GM12878 (cell line): Measurements from ENCODE around the gene XAB2. TPM values are rescaled to one million over a fixed set of nuclear protein-coding genes. Genes with fewer than 3 reads are reported as not detected.

Source experiments
- ATAC-seq: fragments of 200-7000 bp; cut with Tn5 transposase; 3 replicates; pipeline ENCODE4 v1.9.1; 2020; ENCODE audit warnings: mild to moderate bottlenecking, moderate library complexity
- BruUV-seq: library from RNA; stranded (reverse); fragments of 400-500 nt; replicated peaks from 2 replicates; lab custom pipeline; 2021; lab: Mats Ljungman, UMichigan
- CTCF ChIA-PET: fragments of 300-600 bp; sonication (Branson Sonifier 250); formaldehyde crosslinking; extraction: SDS; loops from one replicate; lab custom pipeline; 2021; ENCODE audit warnings: inconsistent platforms; lab: Yijun Ruan, JAX
- POLR2A ChIA-PET: fragments of 350-600 bp; formaldehyde crosslinking; extraction: SDS; loops from one replicate; lab custom pipeline; 2021; ENCODE audit warnings: inconsistent platforms; lab: Charles Lee
- RAD21 ChIA-PET: fragments of 300-600 bp; sonication (Branson Sonifier 250); formaldehyde crosslinking; loops from one replicate; lab custom pipeline; 2023; ENCODE audit warnings: antibody characterized with exemption; ENCODE audit not compliant: unreplicated experiment; lab: Charles Lee
- SMC1A ChIA-PET: fragments of 300-600 bp; sonication (Branson Sonifier 250); formaldehyde crosslinking; loops from one replicate; lab custom pipeline; 2023; ENCODE audit not compliant: unreplicated experiment, uncharacterized antibody; lab: Charles Lee
- DNase-seq: peaks from one replicate; pipeline ENCODE4 v3.0.0-alpha.2; 2011; ENCODE audit warnings: low read depth, low spot score
- FAIRE-seq: peaks from 3 replicates; lab custom pipeline; 2011; peaks lifted over from hg19 to GRCh38; lab: Jason Lieb, UNC
- H2AFZ ChIP-seq: 2 replicates; pipeline ENCODE4 v1.6.0; 2011; ENCODE audit warnings: low read depth, low read length, control low read depth; ENCODE audit not compliant: control insufficient read depth
- H3K27ac ChIP-seq: 2 replicates; pipeline ENCODE4 v1.5.1; 2011; ENCODE audit warnings: control low read depth; ENCODE audit not compliant: control insufficient read depth, insufficient read depth
- H3K27me3 ChIP-seq, 2 experiments: replicated peaks in 1 of 2; 2 replicates each; pipeline versions ENCODE4 v1.6.0 to v1.6.1; 2011; ENCODE audit warnings: low read length in 1 of 2; ENCODE audit not compliant: control insufficient read depth in 2 of 2, insufficient read depth in 2 of 2
- H3K36me3 ChIP-seq, 2 experiments: 2 replicates each; pipeline ENCODE4 v1.5.1; 2011; ENCODE audit warnings: low read length in 1 of 2; ENCODE audit not compliant: control insufficient read depth in 2 of 2, insufficient read depth in 2 of 2
- H3K4me1 ChIP-seq: 2 replicates; pipeline ENCODE4 v1.6.1; 2011; ENCODE audit warnings: mild to moderate bottlenecking, low read length, moderate library complexity, mixed read lengths; ENCODE audit not compliant: control insufficient read depth, insufficient read depth
- H3K4me2 ChIP-seq: 2 replicates; pipeline ENCODE4 v1.6.0; 2011; ENCODE audit warnings: control low read depth; ENCODE audit not compliant: control insufficient read depth, insufficient read depth
- H3K4me3 ChIP-seq: fragments of 200-600 bp; sonication (generic); 2 replicates; pipeline ENCODE4 v1.5.1; 2016
- H3K79me2 ChIP-seq: 2 replicates; pipeline ENCODE4 v1.6.0; 2011; ENCODE audit warnings: low read length; ENCODE audit not compliant: control insufficient read depth, insufficient read depth
- H3K9ac ChIP-seq: 2 replicates; pipeline ENCODE4 v1.8.0; 2011; ENCODE audit warnings: low read length, control low read depth, mixed read lengths; ENCODE audit not compliant: control insufficient read depth, insufficient read depth
- H3K9me3 ChIP-seq: replicated peaks from 3 replicates; pipeline ENCODE4 v1.5.1; 2011; ENCODE audit warnings: mild to moderate bottlenecking, low read length; ENCODE audit not compliant: control insufficient read depth, insufficient read depth
- H4K20me1 ChIP-seq: 2 replicates; pipeline ENCODE4 v1.6.0; 2011; ENCODE audit not compliant: control insufficient read depth, insufficient read depth
- FOXK2 ChIP-seq: fragments of 450-650 bp; IDR thresholded peaks from 2 replicates; pipeline ENCODE4 v1.6.1; 2017; ENCODE audit warnings: mild to moderate bottlenecking, moderate library complexity
- POLR2A ChIP-seq: IDR thresholded peaks from 2 replicates; pipeline ENCODE4 v1.6.1; 2011; ENCODE audit warnings: low read depth, mild to moderate bottlenecking, low read length
- POLR2AphosphoS2 ChIP-seq: IDR thresholded peaks from 2 replicates; pipeline ENCODE4 v1.6.1; 2011; ENCODE audit warnings: low read depth, mild to moderate bottlenecking, low read length, improper control_type of control experiment, moderate library complexity
- WGBS: methylation state at CpG from one replicate; pipeline ENCODE4 v1.1.6; 2016; ENCODE audit warnings: low lambda C conversion rate; ENCODE audit not compliant: insufficient replicate concordance, insufficient coverage; ENCODE audit errors: missing lambda C conversion rate; 5-methylcytosine and 5-hydroxymethylcytosine counted together
- in situ Hi-C: fragments of 300-500 bp; cut with MboI; formaldehyde crosslinking; loops from 9 replicates; pipeline ENCODE4 v1.14.3; 2018; ENCODE audit warnings: mixed read lengths
- intact Hi-C: fragments of 100-400 bp; cut with micrococcal nuclease; formaldehyde crosslinking; loops from one replicate; pipeline ENCODE4 v1.14.2; 2022; ENCODE audit not compliant: unreplicated experiment
- polyA plus RNA-seq, 11 experiments: library from polyadenylated mRNA; depleted of rRNA in 4 of 11; unstranded in 6 of 11; stranded (reverse) in 5 of 11; fragments of >200 nt; fragmentation: Nextera tagmentation in 4 of 11; fragmentation: Illumina TruSeq in 1 of 11; extraction: Ambion mirVana in 4 of 11; extraction: Trizol in 1 of 11; gene quantifications; 1 replicate in 1 of 11; 2 replicates in 10 of 11; pipeline versions ENCODE4 v1.2.1 to v1.2.3, GENCODE V29; 2011 to 2016; ENCODE audit warnings: inconsistent platforms in 2 of 11, missing spikeins in 2 of 11, low read depth in 1 of 11
- total RNA-seq, 4 experiments: library from RNA; depleted of rRNA in 3 of 4; stranded (reverse); fragments of >200 nt in 3 of 4; fragmentation: Illumina TruSeq in 1 of 4; extraction: Trizol in 1 of 4; gene quantifications; 2 replicates each; pipeline versions ENCODE4 v1.2.1 to v1.2.3, GENCODE V29; 2013 to 2021
- TF ChIP-seq, protein P1 (sequence below), 3 experiments: IDR thresholded peaks in 2 of 3; conservative IDR thresholded peaks in 1 of 3; 2 replicates each; pipeline ENCODE4 v1.5.1; 2011; ENCODE audit warnings: low read depth in 3 of 3, low read length in 3 of 3, mild to moderate bottlenecking in 3 of 3, control low read depth in 2 of 3, moderate library complexity in 2 of 3, inconsistent platforms in 1 of 3, mixed read lengths in 1 of 3; ENCODE audit not compliant: control insufficient read depth in 2 of 3, insufficient read depth in 1 of 3; ENCODE audit errors: extremely low read depth in 1 of 3

The XAB2 gene
- total and polyA plus RNA-seq, 10 of the 15 experiments (the other 5 are each of a cell fraction or from before 2014, with no cell fraction given): 0.34 to 45.1 (median 18.8) TPM

DNA sequence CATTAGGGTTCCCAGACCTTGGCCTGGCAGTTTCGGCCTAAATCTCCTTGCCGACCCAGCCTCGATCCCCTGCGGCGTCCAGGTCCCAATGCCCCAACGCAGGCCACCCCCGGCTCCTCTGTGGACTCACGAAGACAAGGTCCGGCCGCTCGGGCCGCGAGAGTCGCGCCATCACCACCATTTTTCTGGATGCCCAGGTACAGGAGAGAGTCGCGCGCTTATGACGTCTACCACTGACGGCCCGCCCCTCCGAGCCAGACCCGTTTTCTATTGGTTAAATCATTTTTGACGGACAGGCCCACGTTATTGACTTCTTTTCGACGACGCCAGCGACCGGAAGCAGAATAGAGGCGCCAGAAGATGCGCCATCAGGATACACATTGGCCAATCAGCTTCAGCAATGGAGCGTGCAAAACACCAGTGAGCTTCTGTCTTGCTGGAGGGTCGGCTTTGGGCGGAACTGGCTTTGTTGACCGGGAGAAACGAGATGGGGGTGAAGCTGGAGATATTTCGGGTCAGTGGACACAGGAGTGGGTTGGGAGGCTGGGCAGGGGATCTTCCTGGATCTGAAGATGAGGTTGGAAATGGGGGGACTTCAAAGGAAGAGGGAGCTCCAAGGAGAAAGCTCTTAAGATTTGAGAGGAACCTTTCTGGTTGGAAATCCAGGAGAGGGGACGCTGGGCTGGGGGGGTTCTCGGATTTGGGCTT, at the start of gene XAB2, which contains the start of gene PET100 (continued):
- TF ChIP-seq FOXK2 (peak; percentile 93), POLR2AphosphoS2 (no peak; the same call in 1 of the 2 replicates)

DNA sequence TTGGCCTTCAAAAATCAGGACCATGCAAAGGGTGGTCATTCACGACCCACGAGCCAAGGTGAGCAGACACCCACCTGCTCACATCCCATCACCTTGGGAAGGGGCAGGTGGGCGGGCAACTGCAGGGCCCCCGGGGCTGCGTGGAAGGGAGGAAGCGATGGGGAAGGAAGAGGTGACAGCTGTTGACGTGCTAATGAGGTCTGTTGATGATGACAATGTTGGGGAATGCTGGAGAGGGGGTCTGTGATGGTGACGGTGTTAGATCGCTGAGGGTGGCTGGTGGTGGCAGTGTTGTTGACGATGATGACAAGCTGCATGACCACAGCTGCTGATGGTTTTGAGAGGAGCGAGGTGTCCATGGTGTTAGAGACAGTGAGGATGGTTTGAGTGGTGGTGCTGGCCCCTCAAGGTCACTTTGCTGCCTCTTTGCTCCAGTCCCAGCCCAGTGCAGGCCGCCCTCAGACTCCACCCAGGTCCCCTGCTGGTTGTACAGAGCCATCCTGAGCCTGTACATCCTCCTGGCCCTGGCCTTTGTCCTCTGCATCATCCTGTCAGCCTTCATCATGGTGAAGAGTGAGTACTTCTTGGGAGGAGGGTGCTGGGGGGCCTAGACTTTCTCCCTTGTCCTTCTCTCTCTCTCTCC, 48.4 kb upstream of the XAB2 start:
- ChIA-PET CTCF (interaction anchor here (0.5 to 3.6 kb wide), 6 partner anchors 109 to 128 kb away, joined by 3 to 20 read pairs (median 6); no protein-coding TSS in a partner anchor), POLR2A (no interaction called here), SMC1A (interaction anchor here (0.6 to 2.9 kb wide), 4 partner anchors 20 to 123 kb away, joined by 3 to 12 read pairs (median 7); no protein-coding TSS in a partner anchor), RAD21 (interaction anchor here (0.9 kb wide), 1 partner anchor 73 kb away, joined by 3 read pairs; no protein-coding TSS in a partner anchor)
- in situ Hi-C loops (no loop called here), intact Hi-C loops (loop anchor here (10.0 kb wide), 1 partner anchor 293 kb away; no protein-coding TSS in a partner anchor)
- FAIRE-seq (no peak), ATAC-seq (no peak), DNase-seq (no peak)
- no TSS peak for BruUV-seq
- Histone ChIP-seq H3K9me3 (no peaks in the 10 kb centered on the region; the same call in 2 of the 3 replicates), H3K79me2 (peaks cover 21% of the 10 kb centered on the region), H3K27ac (no peak overlapping the region), H3K4me1 (peaks cover 44% of the 10 kb centered on the region), H3K36me3 (peaks cover 0 to 3% of the 10 kb centered on the region in 2 experiments; a peak in 2 of 4 replicates), H3K9ac (no peak overlapping the region), H4K20me1 (no peaks in the 10 kb centered on the region), H3K4me2 (no peak overlapping the region), H3K27me3 (peaks cover 0 to under 1% of the 10 kb centered on the region in 2 experiments; a peak in 3 of 4 replicates), H2AFZ (no peak overlapping the region), H3K4me3 (no peak overlapping the region)
- TF ChIP-seq POLR2A: no peak
- TF ChIP-seq, protein P1, sequence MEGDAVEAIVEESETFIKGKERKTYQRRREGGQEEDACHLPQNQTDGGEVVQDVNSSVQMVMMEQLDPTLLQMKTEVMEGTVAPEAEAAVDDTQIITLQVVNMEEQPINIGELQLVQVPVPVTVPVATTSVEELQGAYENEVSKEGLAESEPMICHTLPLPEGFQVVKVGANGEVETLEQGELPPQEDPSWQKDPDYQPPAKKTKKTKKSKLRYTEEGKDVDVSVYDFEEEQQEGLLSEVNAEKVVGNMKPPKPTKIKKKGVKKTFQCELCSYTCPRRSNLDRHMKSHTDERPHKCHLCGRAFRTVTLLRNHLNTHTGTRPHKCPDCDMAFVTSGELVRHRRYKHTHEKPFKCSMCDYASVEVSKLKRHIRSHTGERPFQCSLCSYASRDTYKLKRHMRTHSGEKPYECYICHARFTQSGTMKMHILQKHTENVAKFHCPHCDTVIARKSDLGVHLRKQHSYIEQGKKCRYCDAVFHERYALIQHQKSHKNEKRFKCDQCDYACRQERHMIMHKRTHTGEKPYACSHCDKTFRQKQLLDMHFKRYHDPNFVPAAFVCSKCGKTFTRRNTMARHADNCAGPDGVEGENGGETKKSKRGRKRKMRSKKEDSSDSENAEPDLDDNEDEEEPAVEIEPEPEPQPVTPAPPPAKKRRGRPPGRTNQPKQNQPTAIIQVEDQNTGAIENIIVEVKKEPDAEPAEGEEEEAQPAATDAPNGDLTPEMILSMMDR (IDR thresholded peaks at IDR 0.05 in 2 of 3, conservative IDR thresholded peaks at IDR 0.05 in 1 of 3; ENCODE audit: control insufficient read depth in 2 of 3, extremely low read depth in 1 of 3, insufficient read depth in 1 of 3, low read depth in 3 of 3, low read length in 3 of 3): 0 out of 6 replicates have a peak, but pooled peaks of 1 of the 3 experiments have one; percentile 8
- WGBS: 14% methylated on average over 12 of the region's 12 CpGs
